K562 (cell line): Measurements from ENCODE around the gene PEAR1. TPM values are rescaled to one million over a fixed set of nuclear protein-coding genes. Genes with fewer than 3 reads are reported as not detected.

Experiments
- ATAC-seq: fragments of 200-7000 bp; cut with Tn5 transposase; 3 replicates; pipeline ENCODE4 v1.9.1; 2020; ENCODE audit warnings: moderate library complexity
- BruUV-seq: library from RNA; stranded (reverse); fragments of 400-500 nt; replicated peaks from 2 replicates; lab custom pipeline; 2021; lab: Mats Ljungman, UMichigan
- CTCF ChIA-PET: fragments of 300-600 bp; formaldehyde crosslinking; extraction: SDS; loops from one replicate; lab custom pipeline; 2021; ENCODE audit warnings: low intra/inter-chr PET ratio; lab: Yijun Ruan, JAX
- POLR2A ChIA-PET: fragments of 300-600, 350-650 bp; sonication (Branson Sonifier 250); formaldehyde crosslinking; extraction: SDS; loops from one replicate; lab custom pipeline; 2021; ENCODE audit warnings: antibody characterized with exemption, inconsistent platforms; lab: Yijun Ruan, JAX
- DNase-seq, 4 experiments: peaks; one replicate each; pipeline versions ENCODE4 v3.0.0 to v3.0.0-alpha.2; 2011 to 2018; ENCODE audit warnings: low spot score in 3 of 4, mixed read lengths in 3 of 4; ENCODE audit errors: extremely low read depth in 1 of 4
- FAIRE-seq: peaks from 2 replicates; lab custom pipeline; 2011; peaks lifted over from hg19 to GRCh38; lab: Jason Lieb, UNC
- H2AFZ ChIP-seq: 2 replicates; pipeline ENCODE4 v1.6.0; 2011; ENCODE audit warnings: low read depth, low read length, control low read depth, inconsistent platforms
- H3K27ac ChIP-seq: fragments of 200-600 bp; 3 replicates; pipeline ENCODE4 v1.8.0; 2011; ENCODE audit warnings: low read depth, mild to moderate bottlenecking, control low read depth, inconsistent platforms, low read length, moderate library complexity, mixed read lengths; ENCODE audit errors: extremely low read depth
- H3K27me3 ChIP-seq, 2 experiments: fragments of 300-600 bp in 1 of 2; 2 replicates in 1 of 2; 3 replicates in 1 of 2; pipeline versions ENCODE4 v1.6.0 to v1.8.0; 2011; ENCODE audit warnings: inconsistent platforms in 2 of 2, low read length in 2 of 2, mild to moderate bottlenecking in 1 of 2, mixed read lengths in 1 of 2, moderate library complexity in 1 of 2; ENCODE audit not compliant: control insufficient read depth in 2 of 2, insufficient read depth in 2 of 2
- H3K36me3 ChIP-seq: fragments of 300-600 bp; 3 replicates; pipeline ENCODE4 v1.8.0; 2011; ENCODE audit warnings: mild to moderate bottlenecking, low read length, inconsistent platforms; ENCODE audit not compliant: control insufficient read depth, insufficient read depth
- H3K4me1 ChIP-seq, 2 experiments: fragments of 200-600 bp in 1 of 2; replicated peaks in 1 of 2; 2 replicates in 1 of 2; 3 replicates in 1 of 2; pipeline versions ENCODE4 v1.5.1 to v1.8.0; 2011; ENCODE audit warnings: inconsistent platforms in 2 of 2, low read length in 2 of 2, mild to moderate bottlenecking in 1 of 2, mixed read lengths in 1 of 2, moderate library complexity in 1 of 2; ENCODE audit not compliant: control insufficient read depth in 2 of 2, insufficient read depth in 2 of 2
- H3K4me2 ChIP-seq: 2 replicates; pipeline ENCODE4 v1.6.1; 2011; ENCODE audit warnings: low read length, control low read depth, inconsistent platforms, mixed read lengths; ENCODE audit not compliant: insufficient read depth
- H3K4me3 ChIP-seq: fragments of 200-600 bp; sonication (generic), shearing (Covaris generic); 2 replicates; pipeline ENCODE4 v1.5.1; 2016; ENCODE audit warnings: control low read depth, inconsistent platforms
- H3K79me2 ChIP-seq: fragments of 200-600 bp; 3 replicates; pipeline ENCODE4 v1.8.0; 2011; ENCODE audit warnings: low read length, inconsistent platforms; ENCODE audit not compliant: control insufficient read depth, insufficient read depth
- H3K9ac ChIP-seq, 2 experiments: 2 replicates each; pipeline versions ENCODE4 v1.6.0 to v1.6.1; 2011; ENCODE audit warnings: low read depth in 2 of 2, low read length in 2 of 2, control low read depth in 1 of 2, inconsistent platforms in 1 of 2, mild to moderate bottlenecking in 1 of 2, mixed read lengths in 1 of 2; ENCODE audit not compliant: insufficient read depth in 1 of 2
- H3K9me1 ChIP-seq: one replicate; pipeline ENCODE4 v1.6.0; 2011; ENCODE audit warnings: inconsistent platforms, mild to moderate bottlenecking, low read length, moderate library complexity; ENCODE audit not compliant: control insufficient read depth, insufficient read depth
- H3K9me3 ChIP-seq: replicated peaks from 2 replicates; pipeline ENCODE4 v1.5.1; 2011; ENCODE audit warnings: low read depth, low read length, inconsistent platforms; ENCODE audit not compliant: control insufficient read depth, insufficient read depth
- H4K20me1 ChIP-seq: replicated peaks from 2 replicates; pipeline ENCODE4 v1.6.1; 2011; ENCODE audit warnings: low read length, inconsistent platforms, mixed read lengths; ENCODE audit not compliant: control insufficient read depth, insufficient read depth
- CC2D1A ChIP-seq: fragments of 450-650 bp; IDR thresholded peaks from 2 replicates; pipeline ENCODE4 v1.6.1; 2017; ENCODE audit warnings: mild to moderate bottlenecking
- HMGN3 ChIP-seq: IDR thresholded peaks from 2 replicates; pipeline ENCODE4 v1.6.1; 2011; ENCODE audit warnings: borderline replicate concordance, low read depth, mild to moderate bottlenecking, mixed read lengths, low read length; ENCODE audit not compliant: insufficient read length; ENCODE audit errors: extremely low read depth
- PURB ChIP-seq: sonication (generic); formaldehyde crosslinking; IDR thresholded peaks from 2 replicates; pipeline ENCODE4 v1.9.0; 2021; ENCODE audit warnings: low read depth, mild to moderate bottlenecking, missing genetic modification reagents
- RBM17 ChIP-seq: fragments of 200-400 bp; formaldehyde crosslinking; IDR thresholded peaks from 2 replicates; pipeline ENCODE4 v1.6.1; 2017; ENCODE audit warnings: low read depth, mild to moderate bottlenecking, low read length, borderline replicate concordance
- RHOXF2B ChIP-seq: fragments of 250-450 bp; sonication (Bioruptor Pico); conservative IDR thresholded peaks from 2 replicates; pipeline ENCODE4 v1.5.1; 2021
- TAF1 ChIP-seq: IDR thresholded peaks from 2 replicates; pipeline ENCODE4 v1.6.1; 2011; ENCODE audit warnings: mild to moderate bottlenecking, low read length, moderate library complexity; ENCODE audit not compliant: insufficient read depth, control insufficient read depth, severe bottlenecking; ENCODE audit errors: extremely low read depth
- ZNF311 ChIP-seq: fragments of 250-450 bp; sonication (Bioruptor Pico); IDR thresholded peaks from 2 replicates; pipeline ENCODE4 v1.4.0; 2020; ENCODE audit warnings: mild to moderate bottlenecking, moderate library complexity
- WGBS: fragments of 100-300 bp; shearing (Covaris generic); methylation state at CpG from one replicate; pipeline ENCODE4 v1.1.6; 2016; ENCODE audit warnings: low coverage, mixed read lengths; ENCODE audit not compliant: insufficient coverage; ENCODE audit errors: missing lambda C conversion rate; 5-methylcytosine and 5-hydroxymethylcytosine counted together
- in situ Hi-C: fragments of 300-500 bp; cut with MboI; formaldehyde crosslinking; loops from 4 replicates; pipeline ENCODE4 v1.15.0; 2018; ENCODE audit warnings: inconsistent platforms, mixed read lengths
- intact Hi-C: fragments of 100-400 bp; cut with micrococcal nuclease; formaldehyde crosslinking; loops from 2 replicates; pipeline ENCODE4 v1.14.2; 2022
- polyA plus RNA-seq, 8 experiments: library from polyadenylated mRNA; depleted of rRNA in 4 of 8; stranded (reverse) in 5 of 8; unstranded in 3 of 8; fragments of >200 nt; fragmentation: Nextera tagmentation in 2 of 8; fragmentation: Illumina TruSeq in 1 of 8; extraction: Ambion mirVana in 2 of 8; extraction: Trizol in 1 of 8; gene quantifications; 2 replicates each; pipeline versions ENCODE4 v1.2.1 to v1.2.3, GENCODE V29; 2011 to 2014; ENCODE audit warnings: inconsistent platforms in 1 of 8, missing spikeins in 1 of 8
- total RNA-seq, 7 experiments: library from RNA; depleted of rRNA in 6 of 7; stranded (reverse); fragments of >200 nt in 6 of 7; fragmentation: Illumina TruSeq in 2 of 7; extraction: Trizol in 2 of 7; gene quantifications; 2 replicates each; pipeline versions ENCODE4 v1.2.1 to v1.2.3, GENCODE V29; 2011 to 2021; ENCODE audit warnings: low replicate concordance in 1 of 7
- TF ChIP-seq, protein P1 (sequence below): IDR thresholded peaks from 2 replicates; pipeline ENCODE4 v1.6.1; 2011; ENCODE audit warnings: borderline replicate concordance, low read depth, mild to moderate bottlenecking, moderate library complexity, low read length; ENCODE audit not compliant: insufficient read depth, poor library complexity, severe bottlenecking
- TF ChIP-seq, protein P2 (sequence below), 2 experiments: fragments of 450-650 bp; IDR thresholded peaks; 2 replicates each; pipeline ENCODE4 v1.6.1; 2016; ENCODE audit warnings: mild to moderate bottlenecking in 2 of 2, borderline replicate concordance in 1 of 2, low read depth in 1 of 2, moderate library complexity in 1 of 2

The PEAR1 gene
- total and polyA plus RNA-seq, 9 of the 15 experiments (the other 6 are each of a cell fraction or from before 2014, with no cell fraction given), result 0.87 to 13.9 (median 6.1) TPM

DNA sequence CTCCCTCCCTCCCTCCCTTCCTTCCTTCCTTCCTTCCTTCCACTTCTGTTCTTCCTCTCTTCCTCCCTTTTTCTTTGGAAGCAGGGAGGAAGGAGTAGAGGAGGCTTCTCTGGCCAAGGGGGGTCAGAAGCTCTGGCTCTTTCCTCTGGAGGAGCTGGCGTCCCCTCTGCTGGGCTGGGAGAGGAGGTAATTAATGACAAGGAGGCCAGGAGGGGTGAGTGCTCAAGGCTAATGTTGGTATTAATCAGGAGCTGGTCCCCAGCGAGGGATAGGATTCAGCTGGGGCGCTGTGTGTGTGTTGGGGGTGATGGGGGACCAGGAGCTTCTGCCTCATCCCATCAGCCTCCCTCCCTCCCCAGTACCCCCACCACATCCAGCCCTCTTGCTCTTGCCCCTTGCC lies 6.2 kb upstream of the PEAR1 start (continued):
- no peak for TF ChIP-seq TAF1
- TF ChIP-seq, protein P1, sequence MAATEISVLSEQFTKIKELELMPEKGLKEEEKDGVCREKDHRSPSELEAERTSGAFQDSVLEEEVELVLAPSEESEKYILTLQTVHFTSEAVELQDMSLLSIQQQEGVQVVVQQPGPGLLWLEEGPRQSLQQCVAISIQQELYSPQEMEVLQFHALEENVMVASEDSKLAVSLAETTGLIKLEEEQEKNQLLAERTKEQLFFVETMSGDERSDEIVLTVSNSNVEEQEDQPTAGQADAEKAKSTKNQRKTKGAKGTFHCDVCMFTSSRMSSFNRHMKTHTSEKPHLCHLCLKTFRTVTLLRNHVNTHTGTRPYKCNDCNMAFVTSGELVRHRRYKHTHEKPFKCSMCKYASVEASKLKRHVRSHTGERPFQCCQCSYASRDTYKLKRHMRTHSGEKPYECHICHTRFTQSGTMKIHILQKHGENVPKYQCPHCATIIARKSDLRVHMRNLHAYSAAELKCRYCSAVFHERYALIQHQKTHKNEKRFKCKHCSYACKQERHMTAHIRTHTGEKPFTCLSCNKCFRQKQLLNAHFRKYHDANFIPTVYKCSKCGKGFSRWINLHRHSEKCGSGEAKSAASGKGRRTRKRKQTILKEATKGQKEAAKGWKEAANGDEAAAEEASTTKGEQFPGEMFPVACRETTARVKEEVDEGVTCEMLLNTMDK, result no peak
- TF ChIP-seq RBM17, result no peak
- TF ChIP-seq ZNF311 (CRISPR knock-in tag), result no peak

- H3K36me3 ChIP-seq, result no peaks in the 10 kb centered on the region
- H3K79me2 ChIP-seq, result no peaks in the 10 kb centered on the region
- FAIRE-seq, result no peak
- no peaks in the 10 kb centered on the region for H4K20me1 ChIP-seq
- no TSS peak for BruUV-seq
- POLR2A ChIA-PET, result interaction anchor here (1.1 kb wide), 1 partner anchor 116 kb away, joined by 3 read pairs; no protein-coding TSS in a partner anchor
- H3K9me1 ChIP-seq, result no peaks in the 10 kb centered on the region
- H3K27me3 ChIP-seq, result no peaks in the 10 kb centered on the region
- no peak overlapping the region; a peak in 1 of 4 replicates for H3K9ac ChIP-seq
- H3K27ac ChIP-seq, result no peak overlapping the region
- H3K4me3 ChIP-seq, result no peak overlapping the region
- CTCF ChIA-PET, result interaction anchor here (0.6 kb wide), 1 partner anchor 198 kb away, joined by 3 read pairs; no protein-coding TSS in a partner anchor
- no peak overlapping the region for H2AFZ ChIP-seq
- 10% methylated on average over 4 of the region's 6 CpGs for WGBS
- in situ Hi-C loops, result no loop called here
- intact Hi-C loops, result no loop called here
- DNase-seq, result no peak
- no peak for ATAC-seq
- peaks cover 15% of the 10 kb centered on the region in 2 experiments; a peak in 4 of 5 replicates for H3K4me1 ChIP-seq
- no peaks in the 10 kb centered on the region for H3K9me3 ChIP-seq
- no peak overlapping the region for H3K4me2 ChIP-seq
- TF ChIP-seq RBM17 (no peak), CC2D1A (no peak), PURB (CRISPR knock-in tag) (no peak), RHOXF2B (CRISPR knock-in tag) (no peak), HMGN3 (no peak)
- TF ChIP-seq, protein P2, sequence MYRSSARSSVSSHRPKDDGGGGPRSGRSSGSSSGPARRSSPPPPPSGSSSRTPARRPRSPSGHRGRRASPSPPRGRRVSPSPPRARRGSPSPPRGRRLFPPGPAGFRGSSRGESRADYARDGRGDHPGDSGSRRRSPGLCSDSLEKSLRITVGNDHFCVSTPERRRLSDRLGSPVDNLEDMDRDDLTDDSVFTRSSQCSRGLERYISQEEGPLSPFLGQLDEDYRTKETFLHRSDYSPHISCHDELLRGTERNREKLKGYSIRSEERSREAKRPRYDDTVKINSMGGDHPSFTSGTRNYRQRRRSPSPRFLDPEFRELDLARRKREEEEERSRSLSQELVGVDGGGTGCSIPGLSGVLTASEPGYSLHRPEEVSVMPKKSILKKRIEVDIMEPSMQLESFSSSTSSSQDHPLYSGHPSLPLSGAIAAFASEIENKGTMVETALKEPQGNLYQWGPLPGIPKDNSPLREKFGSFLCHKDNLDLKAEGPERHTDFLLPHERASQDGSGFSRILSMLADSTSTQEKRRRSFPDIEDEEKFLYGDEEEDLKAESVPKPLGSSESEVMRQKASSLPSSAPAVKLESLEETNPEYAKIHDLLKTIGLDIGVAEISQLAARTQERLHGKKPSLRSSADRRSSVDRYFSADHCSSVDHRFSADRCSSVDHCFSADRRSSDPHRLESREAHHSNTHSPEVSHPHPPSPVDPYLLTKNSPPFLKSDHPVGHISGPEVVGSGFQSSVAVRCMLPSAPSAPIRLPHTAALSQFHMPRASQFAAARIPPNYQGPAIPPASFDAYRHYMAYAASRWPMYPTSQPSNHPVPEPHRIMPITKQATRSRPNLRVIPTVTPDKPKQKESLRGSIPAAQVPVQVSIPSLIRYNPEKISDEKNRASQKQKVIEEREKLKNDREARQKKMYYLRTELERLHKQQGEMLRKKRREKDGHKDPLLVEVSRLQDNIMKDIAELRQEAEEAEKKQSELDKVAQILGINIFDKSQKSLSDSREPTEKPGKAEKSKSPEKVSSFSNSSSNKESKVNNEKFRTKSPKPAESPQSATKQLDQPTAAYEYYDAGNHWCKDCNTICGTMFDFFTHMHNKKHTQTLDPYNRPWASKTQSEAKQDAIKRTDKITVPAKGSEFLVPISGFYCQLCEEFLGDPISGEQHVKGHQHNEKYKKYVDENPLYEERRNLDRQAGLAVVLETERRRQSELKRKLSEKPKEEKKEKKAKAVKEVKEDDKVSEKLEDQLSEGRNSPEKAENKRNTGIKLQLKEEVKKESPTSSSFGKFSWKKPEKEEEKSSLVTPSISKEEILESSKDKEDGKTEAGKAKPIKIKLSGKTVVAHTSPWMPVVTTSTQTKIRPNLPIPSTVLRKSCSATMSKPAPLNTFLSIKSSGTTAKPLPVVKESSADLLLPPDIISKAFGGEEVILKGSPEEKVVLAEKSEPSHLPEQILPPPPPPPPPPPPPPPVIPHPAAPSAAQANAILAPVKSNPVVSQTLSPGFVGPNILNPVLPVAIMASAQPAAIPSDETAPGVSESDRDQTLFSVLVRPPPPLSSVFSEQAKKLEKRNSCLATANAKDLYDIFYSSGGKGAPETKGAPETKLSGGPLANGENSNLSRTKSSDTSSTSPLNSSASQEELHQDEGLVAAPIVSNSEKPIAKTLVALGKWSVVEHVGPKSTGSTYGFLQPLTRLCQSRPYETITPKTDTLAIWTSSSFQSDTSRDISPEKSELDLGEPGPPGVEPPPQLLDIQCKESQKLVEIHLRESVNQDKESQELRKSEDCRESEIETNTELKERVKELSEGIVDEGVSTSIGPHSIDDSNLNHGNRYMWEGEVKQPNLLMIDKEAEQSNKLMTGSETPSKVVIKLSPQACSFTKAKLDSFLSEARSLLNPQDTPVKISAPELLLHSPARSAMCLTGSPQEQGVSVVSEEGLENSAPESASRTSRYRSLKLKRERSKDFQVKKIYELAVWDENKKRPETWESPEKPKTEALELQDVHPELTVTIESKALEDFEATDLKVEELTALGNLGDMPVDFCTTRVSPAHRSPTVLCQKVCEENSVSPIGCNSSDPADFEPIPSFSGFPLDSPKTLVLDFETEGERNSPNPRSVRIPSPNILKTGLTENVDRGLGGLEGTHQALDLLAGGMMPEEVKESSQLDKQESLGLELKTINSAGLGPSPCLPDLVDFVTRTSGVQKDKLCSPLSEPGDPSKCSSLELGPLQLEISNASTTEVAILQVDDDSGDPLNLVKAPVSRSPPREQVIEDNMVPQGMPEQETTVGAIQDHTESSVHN (IDR thresholded peaks at IDR 0.05; ENCODE audit: borderline replicate concordance in 1 of 2, low read depth in 1 of 2), result no peak
These were observed 5.8 kb upstream of the PEAR1 start for GRCh38 chr1:156887734-156888133.
